GM18951 (cell line): ENCODE results near the gene FOXL1.
A peak's percentile ranks its signal among the peaks of the same experiment; 100 is the strongest.

Experiments used
- POLR2A ChIP-seq: IDR thresholded peaks from 4 replicates; pipeline ENCODE4 v1.6.1; 2011; ENCODE audit warnings: mild to moderate bottlenecking; ENCODE audit not compliant: insufficient read length, insufficient read depth; ENCODE audit errors: extremely low read depth
- in situ Hi-C: fragments of 300-500 bp; cut with MboI; formaldehyde crosslinking; loops from one replicate; pipeline ENCODE4 v1.12.0; 2022; ENCODE audit warnings: low sequenced_read_pairs, mixed read lengths, inconsistent platforms; ENCODE audit not compliant: unreplicated experiment

FOXL1 gene

DNA sequence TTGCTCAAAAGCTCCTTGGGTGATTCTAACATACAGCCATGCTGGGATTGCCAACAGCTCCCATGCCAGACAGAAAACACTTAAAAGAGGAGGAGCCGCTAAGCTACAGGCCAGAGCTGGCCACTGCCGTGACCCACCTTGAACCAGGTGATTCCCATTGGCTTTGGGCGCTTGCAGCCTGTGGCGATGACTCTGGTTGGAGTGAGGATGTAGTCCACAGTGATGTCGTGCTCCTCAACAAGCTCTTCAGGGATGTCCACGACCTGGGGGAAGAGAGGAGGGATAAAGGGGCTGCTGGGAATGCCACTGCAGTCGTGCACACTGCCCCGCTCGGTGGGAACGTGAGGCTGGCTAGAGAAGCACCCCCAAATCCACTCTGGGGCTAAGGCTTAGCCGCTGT, 36.8 kb upstream of the FOXL1 start:
- in situ Hi-C loops: no loop called here
- TF ChIP-seq POLR2A: no peak

GRCh38 chr16:86542756-86543750, 35.3 kb upstream of the FOXL1 start:
- TF ChIP-seq POLR2A: no peak
- in situ Hi-C loops: no loop called here

DNA sequence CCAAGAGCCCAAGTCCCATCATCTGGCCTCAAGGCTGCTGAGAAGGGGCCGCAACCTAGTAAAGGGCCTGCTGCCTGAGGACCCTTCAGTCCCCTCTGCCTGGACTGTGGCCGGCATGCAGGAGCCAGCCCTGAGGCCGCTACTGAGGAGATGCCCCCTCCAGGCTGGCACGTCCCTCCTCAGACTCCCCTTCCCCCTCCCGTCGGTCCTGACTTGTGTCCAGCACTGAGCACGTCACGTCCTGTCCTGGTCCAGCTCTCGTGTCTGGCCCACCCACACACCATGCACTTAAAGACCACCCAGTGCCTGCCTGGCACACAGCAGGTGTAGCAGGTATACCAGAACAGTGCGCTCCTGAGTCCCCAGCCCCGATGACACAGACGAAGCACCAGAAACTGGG, 32.9 kb upstream of the FOXL1 start:
- no peak for TF ChIP-seq POLR2A
- in situ Hi-C loops: no loop called here

- in situ Hi-C loops: no loop called here
- TF ChIP-seq POLR2A: no peak
These were observed 32.3 kb upstream of the FOXL1 start for GRCh38 chr16:86545954-86546637.

GRCh38 chr16:86546638-86547013, 31.7 kb upstream of the FOXL1 start:
- in situ Hi-C loops: no loop called here
- TF ChIP-seq POLR2A: no peak

DNA sequence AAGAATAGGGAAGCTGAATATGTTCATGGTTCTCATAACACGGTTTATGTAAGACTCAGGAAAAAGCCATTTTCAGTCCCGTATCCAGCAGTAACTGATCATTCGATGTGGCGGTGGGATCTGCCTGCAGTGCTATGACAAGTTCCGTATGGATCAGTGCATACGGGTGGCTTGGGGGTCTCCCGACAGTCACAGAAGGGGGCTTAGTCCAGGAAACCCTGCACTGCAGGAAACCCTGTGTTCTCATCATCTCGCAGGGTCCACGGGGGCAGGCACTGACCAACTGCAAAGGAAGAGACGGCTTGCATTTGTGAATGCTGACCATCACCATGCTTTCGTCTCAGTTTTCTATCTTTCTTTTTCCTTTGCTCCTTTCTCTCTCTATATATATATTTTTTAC, 31.1 kb upstream of the FOXL1 start:
- TF ChIP-seq POLR2A: no peak
- in situ Hi-C loops: no loop called here

DNA sequence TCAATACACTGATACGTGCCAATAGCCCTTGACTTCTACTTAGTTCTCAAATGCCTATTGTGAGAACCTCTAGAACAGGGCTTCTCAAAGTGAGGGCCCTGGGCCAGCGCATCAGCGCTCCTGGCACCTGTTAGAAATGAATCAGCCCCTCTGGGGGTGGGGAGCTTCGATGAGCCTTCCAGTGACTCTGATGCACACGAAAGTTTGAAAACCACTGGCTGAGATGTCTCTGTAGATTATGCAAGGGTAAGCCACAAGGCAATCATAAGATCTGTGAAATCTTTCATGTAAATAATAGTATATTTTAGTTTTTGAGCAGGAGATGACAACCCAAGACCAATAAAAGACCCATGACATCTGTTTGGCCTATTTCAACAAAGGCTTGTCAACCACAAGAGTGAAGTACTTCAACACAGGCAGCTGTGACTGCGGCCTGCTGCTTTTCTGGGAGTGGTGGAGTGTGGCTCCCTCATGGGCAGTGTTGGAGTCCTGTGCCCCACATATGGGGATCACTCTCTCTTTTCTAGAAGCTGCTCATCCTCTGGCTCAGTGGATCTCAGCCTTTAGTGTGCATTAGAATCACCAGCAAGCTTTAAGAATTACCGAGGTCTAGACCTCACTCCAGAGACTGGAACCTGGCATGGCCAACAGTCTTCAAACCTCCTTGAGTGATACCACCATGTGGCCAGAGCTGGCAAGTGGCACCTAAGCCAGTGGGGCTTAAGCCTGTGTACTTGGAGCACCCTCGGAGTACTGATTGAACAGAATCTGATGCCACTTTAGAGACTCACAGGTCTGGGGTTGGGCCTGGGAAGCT, 29.1 kb upstream of the FOXL1 start:
- no peak for TF ChIP-seq POLR2A
- in situ Hi-C loops: no loop called here

DNA sequence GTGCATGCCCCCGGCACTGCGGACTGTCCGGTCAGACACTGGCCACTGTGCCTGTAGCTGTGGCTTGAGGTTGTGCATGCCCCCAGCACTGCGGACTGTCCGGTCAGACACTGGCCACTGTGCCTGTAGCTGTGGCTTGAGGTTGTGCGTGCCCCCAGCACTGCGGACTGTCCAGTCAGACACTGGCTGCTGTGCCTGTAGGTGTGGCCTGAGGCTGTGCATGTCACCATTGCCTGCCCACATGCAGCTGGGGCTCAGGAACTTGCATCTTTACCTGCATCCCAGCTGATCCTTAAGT, 28.5 kb upstream of the FOXL1 start:
- in situ Hi-C loops: loop anchor here (25.0 kb wide), 1 partner anchor 737 kb away; no protein-coding TSS in a partner anchor
- no peak for TF ChIP-seq POLR2A

GRCh38 chr16:86550281-86550680, 28.1 kb upstream of the FOXL1 start:
- in situ Hi-C loops: loop anchor here (25.0 kb wide), 1 partner anchor 737 kb away; no protein-coding TSS in a partner anchor
- TF ChIP-seq POLR2A: no peak

- in situ Hi-C loops: loop anchor here (25.0 kb wide), 1 partner anchor 734 kb away; no protein-coding TSS in a partner anchor
- no peak for TF ChIP-seq POLR2A
These were observed 25.0 kb upstream of the FOXL1 start for GRCh38 chr16:86553356-86553755.

DNA sequence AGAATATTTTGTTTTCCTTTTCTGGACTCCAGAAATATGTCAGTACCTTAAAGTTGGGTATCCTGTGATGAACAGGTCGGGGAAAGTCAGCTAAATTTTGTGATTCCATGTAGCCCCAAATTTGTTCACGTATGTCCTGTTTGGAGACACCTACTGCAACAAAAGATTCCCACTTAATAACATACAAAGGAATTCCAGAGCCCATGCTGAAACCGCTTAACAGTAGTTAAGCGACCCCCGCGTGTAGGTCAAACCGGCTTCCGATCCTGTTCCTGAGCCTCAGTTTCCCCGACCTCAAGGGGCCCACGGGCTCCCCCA, 23.8 kb upstream of the FOXL1 start:
- no peak for TF ChIP-seq POLR2A
- in situ Hi-C loops: loop anchor here (25.0 kb wide), 1 partner anchor 733 kb away; no protein-coding TSS in a partner anchor

- in situ Hi-C loops: loop anchor here (25.0 kb wide), 1 partner anchor 732 kb away; no protein-coding TSS in a partner anchor
- peak; percentile 95 for TF ChIP-seq POLR2A
These were observed 23.2 kb upstream of the FOXL1 start, which contains the start of gene MTHFSD for GRCh38 chr16:86554917-86555703. TSS of gene MTHFSD (minus strand) at chr16:86555235. CDS start at chr16:86555184, 51 bp downstream.

- in situ Hi-C loops: loop anchor here (25.0 kb wide), 1 partner anchor 732 kb away; no protein-coding TSS in a partner anchor
- TF ChIP-seq POLR2A: no peak
These were observed 22.7 kb upstream of the FOXL1 start for GRCh38 chr16:86555704-86556075.

GRCh38 chr16:86556576-86556975, 21.8 kb upstream of the FOXL1 start:
- in situ Hi-C loops: loop anchor here (25.0 kb wide), 1 partner anchor 731 kb away; no protein-coding TSS in a partner anchor
- TF ChIP-seq POLR2A: no peak
